Measurements from ENCODE around the gene GPR107.

DNA sequence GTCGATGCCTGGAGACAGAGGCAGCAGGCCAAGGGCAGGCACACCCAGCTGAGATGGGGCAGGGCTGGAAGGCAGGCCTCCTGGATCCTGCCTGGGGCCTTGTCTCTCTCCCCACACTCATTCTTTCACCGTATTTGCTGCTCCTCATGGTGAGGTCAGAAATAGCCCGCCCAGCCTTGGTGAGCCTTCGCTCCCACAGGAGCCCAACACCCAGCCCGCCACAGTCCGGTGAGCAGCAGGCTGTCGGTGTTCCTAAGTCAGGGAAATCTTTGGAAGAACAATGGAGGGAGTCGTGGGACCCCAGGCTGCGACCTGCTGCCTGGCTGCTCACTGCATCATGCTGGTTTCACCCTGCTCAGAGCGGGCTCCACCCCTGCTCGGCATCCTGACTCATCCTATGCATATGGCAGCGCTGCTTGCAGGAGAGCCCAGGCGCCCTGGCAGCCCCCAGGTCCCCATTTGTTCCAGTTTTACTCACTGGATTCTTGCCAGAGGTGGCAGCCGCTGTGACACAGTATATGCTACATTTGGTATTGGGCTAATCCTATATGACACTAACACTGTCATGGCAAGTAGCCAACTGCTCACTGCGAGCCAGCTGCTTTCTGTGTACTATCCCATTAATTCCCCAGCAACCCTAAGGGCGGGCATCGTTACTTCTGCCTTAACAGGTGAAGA is 65.3 kb downstream of the GPR107 start:
- TF ChIP-seq, protein P1, sequence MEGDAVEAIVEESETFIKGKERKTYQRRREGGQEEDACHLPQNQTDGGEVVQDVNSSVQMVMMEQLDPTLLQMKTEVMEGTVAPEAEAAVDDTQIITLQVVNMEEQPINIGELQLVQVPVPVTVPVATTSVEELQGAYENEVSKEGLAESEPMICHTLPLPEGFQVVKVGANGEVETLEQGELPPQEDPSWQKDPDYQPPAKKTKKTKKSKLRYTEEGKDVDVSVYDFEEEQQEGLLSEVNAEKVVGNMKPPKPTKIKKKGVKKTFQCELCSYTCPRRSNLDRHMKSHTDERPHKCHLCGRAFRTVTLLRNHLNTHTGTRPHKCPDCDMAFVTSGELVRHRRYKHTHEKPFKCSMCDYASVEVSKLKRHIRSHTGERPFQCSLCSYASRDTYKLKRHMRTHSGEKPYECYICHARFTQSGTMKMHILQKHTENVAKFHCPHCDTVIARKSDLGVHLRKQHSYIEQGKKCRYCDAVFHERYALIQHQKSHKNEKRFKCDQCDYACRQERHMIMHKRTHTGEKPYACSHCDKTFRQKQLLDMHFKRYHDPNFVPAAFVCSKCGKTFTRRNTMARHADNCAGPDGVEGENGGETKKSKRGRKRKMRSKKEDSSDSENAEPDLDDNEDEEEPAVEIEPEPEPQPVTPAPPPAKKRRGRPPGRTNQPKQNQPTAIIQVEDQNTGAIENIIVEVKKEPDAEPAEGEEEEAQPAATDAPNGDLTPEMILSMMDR (conservative IDR thresholded peaks at IDR 0.05; ENCODE audit: low read length), result no peak
- no peak for TF ChIP-seq EZH2phosphoT487 (IDR thresholded peaks at IDR 0.05; ENCODE audit: borderline replicate concordance, low read depth, low read length)
